Vagina (tissue), 2 donors: ENCODE measurements around the gene ADCY9. TPM values are rescaled to one million over a fixed set of nuclear protein-coding genes. Genes with fewer than 3 reads are reported as not detected.

Source experiments
- DNase-seq, 2 donors: peaks; one replicate each; pipeline ENCODE4 v3.0.0-alpha.2; 2017; ENCODE audit errors: extremely low spot score in 2 of 2
- H3K27ac ChIP-seq: fragments of 200-600 bp; sonication (generic); one replicate; pipeline ENCODE4 v1.5.1; 2019
- H3K27me3 ChIP-seq: fragments of 200-600 bp; sonication (generic); one replicate; pipeline ENCODE4 v1.5.1; 2019
- H3K36me3 ChIP-seq, 2 donors: fragments of 200-600 bp; sonication (generic); one replicate each; pipeline ENCODE4 v1.5.1; 2017 to 2019
- H3K4me1 ChIP-seq: fragments of 200-600 bp; sonication (generic); one replicate; pipeline ENCODE4 v1.5.1; 2019
- H3K4me3 ChIP-seq, 2 donors: fragments of 200-600 bp; sonication (generic); 1 replicate in 1 of 2; 2 replicates in 1 of 2; pipeline ENCODE4 v1.5.1; 2016 to 2019
- H3K9me3 ChIP-seq: fragments of 200-600 bp; sonication (generic); one replicate; pipeline ENCODE4 v1.5.1; 2019
- POLR2A ChIP-seq, 2 donors: fragments of 450-650 bp; IDR thresholded peaks; one replicate each; pipeline ENCODE4 v1.6.1; 2017; ENCODE audit warnings: antibody characterized with exemption in 2 of 2, mild to moderate bottlenecking in 2 of 2, moderate library complexity in 2 of 2
- POLR2AphosphoS5 ChIP-seq, 2 donors: sonication (generic); formaldehyde crosslinking; IDR thresholded peaks; one replicate each; pipeline ENCODE4 v1.9.0; 2017; ENCODE audit warnings: antibody characterized with exemption in 2 of 2, mild to moderate bottlenecking in 2 of 2, low read depth in 1 of 2; ENCODE audit not compliant: insufficient read depth in 1 of 2
- intact Hi-C: fragments of 100-400 bp; cut with DNase I; formaldehyde crosslinking; loops from one replicate; pipeline ENCODE4 v1.15.1; 2023
- total RNA-seq: library from RNA; depleted of rRNA; stranded (reverse); fragments of >200 nt; gene quantifications from one replicate; pipeline ENCODE4 v1.2.3, GENCODE V29; 2016
- TF ChIP-seq, protein P1 (sequence below), 3 experiments: fragments of 450-650 bp in 2 of 3; fragments of 200-600 bp in 1 of 3; sonication (generic) in 1 of 3; IDR thresholded peaks; one replicate each; pipeline ENCODE4 v1.5.1; 2017 to 2019; ENCODE audit warnings: antibody characterized with exemption in 3 of 3, mild to moderate bottlenecking in 2 of 3, moderate library complexity in 2 of 3

ADCY9 gene
- total RNA-seq, 1 donor from 2014 or later: 16.9 TPM

DNA sequence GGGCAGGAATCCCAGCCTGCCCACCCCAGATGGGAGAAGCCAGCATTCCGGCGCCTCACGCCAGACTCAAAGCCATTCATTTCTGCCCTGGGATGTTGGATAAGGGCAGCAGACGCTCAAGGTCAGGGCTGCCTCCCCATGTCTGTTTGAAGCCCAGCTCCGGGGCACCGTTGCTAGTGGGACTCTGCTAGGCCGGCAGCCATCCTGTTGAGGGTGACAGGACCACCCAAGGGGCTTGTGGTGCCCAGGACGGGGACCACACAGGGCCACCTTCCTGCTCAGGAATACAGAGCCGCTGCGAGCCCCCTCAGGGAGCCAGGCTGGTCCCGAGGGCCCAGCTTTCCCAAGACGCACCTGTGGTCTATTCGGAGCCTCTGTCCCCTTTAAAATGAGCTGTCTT is 134.0 kb downstream of the ADCY9 start:
- Histone ChIP-seq H3K4me1 (peaks cover 16% of the 10 kb centered on the region), H3K4me3 (no peak overlapping the region), H3K9me3 (no peaks in the 10 kb centered on the region), H3K36me3 (peaks cover 0 to 7% of the 10 kb centered on the region in 2 donors), H3K27ac (no peak overlapping the region), H3K27me3 (no peaks in the 10 kb centered on the region)
- DNase-seq: no peak
- intact Hi-C loops: no loop called here
- TF ChIP-seq, protein P1, sequence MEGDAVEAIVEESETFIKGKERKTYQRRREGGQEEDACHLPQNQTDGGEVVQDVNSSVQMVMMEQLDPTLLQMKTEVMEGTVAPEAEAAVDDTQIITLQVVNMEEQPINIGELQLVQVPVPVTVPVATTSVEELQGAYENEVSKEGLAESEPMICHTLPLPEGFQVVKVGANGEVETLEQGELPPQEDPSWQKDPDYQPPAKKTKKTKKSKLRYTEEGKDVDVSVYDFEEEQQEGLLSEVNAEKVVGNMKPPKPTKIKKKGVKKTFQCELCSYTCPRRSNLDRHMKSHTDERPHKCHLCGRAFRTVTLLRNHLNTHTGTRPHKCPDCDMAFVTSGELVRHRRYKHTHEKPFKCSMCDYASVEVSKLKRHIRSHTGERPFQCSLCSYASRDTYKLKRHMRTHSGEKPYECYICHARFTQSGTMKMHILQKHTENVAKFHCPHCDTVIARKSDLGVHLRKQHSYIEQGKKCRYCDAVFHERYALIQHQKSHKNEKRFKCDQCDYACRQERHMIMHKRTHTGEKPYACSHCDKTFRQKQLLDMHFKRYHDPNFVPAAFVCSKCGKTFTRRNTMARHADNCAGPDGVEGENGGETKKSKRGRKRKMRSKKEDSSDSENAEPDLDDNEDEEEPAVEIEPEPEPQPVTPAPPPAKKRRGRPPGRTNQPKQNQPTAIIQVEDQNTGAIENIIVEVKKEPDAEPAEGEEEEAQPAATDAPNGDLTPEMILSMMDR (IDR thresholded peaks at IDR 0.05): no peak
- TF ChIP-seq POLR2AphosphoS5 (IDR thresholded peaks at IDR 0.05; ENCODE audit: insufficient read depth in 1 of 2, low read depth in 1 of 2) (no peak), POLR2A (IDR thresholded peaks at IDR 0.05) (no peak)

DNA sequence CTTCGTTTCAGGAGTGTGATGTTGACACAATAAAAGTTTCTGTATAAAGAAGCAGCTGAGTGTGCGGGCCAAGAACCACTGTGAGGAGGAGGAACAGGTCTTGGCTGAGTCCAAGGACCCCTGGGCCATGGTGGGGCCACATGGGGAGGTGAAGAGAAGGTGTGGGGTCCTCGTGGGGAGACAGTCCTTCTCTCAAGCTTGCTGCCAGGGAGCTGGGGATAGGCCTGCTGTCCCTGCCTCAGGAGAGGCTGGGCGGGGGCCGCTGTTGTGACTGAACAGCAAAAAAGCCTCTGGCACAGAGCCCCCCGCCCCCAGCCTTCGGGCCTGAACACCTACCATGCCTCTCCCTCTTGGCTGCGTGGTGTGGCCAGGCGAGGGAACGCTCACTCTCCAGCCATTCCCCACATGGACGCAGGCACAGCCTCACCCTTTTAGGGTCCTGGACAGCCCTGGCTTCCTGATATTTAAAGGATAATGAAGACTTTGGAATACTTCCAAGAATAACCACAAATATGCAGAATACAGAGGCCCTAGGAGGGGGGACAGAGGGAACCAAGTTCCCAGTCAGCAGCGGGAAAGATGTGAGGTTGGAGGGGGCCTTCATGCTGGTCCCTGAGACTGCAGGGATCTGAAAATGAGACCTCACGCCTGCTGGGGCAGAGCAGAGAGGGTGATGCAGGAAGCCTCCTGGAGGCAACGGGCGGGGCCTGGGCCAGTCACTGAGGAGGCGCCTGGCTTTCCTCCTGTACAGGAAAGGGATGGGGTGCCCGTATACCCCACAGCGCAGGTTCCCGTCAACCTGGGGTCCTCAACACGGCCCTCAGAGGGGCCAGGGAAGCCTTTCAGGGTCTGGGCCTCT is 135.8 kb downstream of the ADCY9 start:
- intact Hi-C loops: no loop called here
- DNase-seq: no peak
- H3K27me3 ChIP-seq: no peaks in the 10 kb centered on the region
- TF ChIP-seq POLR2A (IDR thresholded peaks at IDR 0.05) (no peak), POLR2AphosphoS5 (IDR thresholded peaks at IDR 0.05; ENCODE audit: insufficient read depth in 1 of 2, low read depth in 1 of 2) (peak in 1 of 2 donors; percentile 45)
- peaks cover 16% of the 10 kb centered on the region for H3K4me1 ChIP-seq
- H3K4me3 ChIP-seq: no peak overlapping the region
- peak overlapping the region; percentile 67 for H3K27ac ChIP-seq
- H3K36me3 ChIP-seq: peaks cover 0 to 16% of the 10 kb centered on the region in 2 donors
- H3K9me3 ChIP-seq: no peaks in the 10 kb centered on the region

DNA sequence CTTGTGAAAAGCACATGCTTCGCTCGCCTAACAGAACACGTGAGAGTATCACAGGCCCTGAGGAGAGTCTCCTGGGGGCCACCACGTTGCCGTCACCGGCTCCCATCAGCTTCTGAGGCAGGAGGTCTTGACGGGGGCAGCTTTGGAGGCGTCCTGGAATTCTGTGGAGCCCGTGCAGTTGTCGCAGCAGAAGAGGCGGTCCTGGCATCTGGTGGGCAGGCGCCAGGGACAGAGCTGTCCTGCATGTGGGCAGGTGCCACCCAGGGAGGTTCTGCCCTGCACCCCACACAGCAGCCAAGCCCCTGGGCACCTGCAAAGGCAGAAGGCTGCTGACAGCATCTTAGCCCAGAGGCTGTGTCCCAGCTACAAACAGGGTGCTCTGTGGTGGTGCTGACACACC is 136.7 kb downstream of the ADCY9 start:
- Histone ChIP-seq H3K4me1 (peaks cover 16% of the 10 kb centered on the region), H3K4me3 (no peak overlapping the region), H3K27me3 (no peaks in the 10 kb centered on the region), H3K9me3 (no peaks in the 10 kb centered on the region), H3K27ac (no peak overlapping the region), H3K36me3 (peaks cover 0 to 16% of the 10 kb centered on the region in 2 donors)
- intact Hi-C loops: no loop called here
- DNase-seq: no peak
- TF ChIP-seq POLR2AphosphoS5 (IDR thresholded peaks at IDR 0.05; ENCODE audit: insufficient read depth in 1 of 2, low read depth in 1 of 2) (no peak), POLR2A (IDR thresholded peaks at IDR 0.05) (no peak)
- TF ChIP-seq, protein P1 (IDR thresholded peaks at IDR 0.05): no peak

DNA sequence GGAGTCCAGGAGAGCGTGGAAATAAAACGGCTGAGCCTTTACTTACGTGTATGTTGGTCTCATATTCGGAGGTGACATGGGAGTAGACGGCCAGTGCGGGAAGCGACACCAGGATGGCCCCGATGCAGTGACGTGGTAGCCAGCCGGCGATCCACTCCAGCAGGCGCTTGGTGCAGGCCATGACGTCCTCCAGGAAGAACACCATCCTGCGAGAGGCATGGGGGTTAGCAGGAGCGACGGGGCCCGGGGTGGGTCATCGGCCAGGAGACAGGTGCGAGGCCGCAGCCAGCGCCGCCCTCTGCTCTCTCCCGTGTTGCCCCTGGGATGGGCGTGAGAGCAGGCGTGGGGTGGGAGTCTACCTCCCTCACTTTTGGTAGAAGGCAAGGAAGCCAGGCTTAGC is 137.2 kb downstream of the ADCY9 start:
- peaks cover 0 to 16% of the 10 kb centered on the region in 2 donors for H3K36me3 ChIP-seq
- H3K27ac ChIP-seq: no peak overlapping the region
- no peak for TF ChIP-seq POLR2AphosphoS5 (IDR thresholded peaks at IDR 0.05; ENCODE audit: insufficient read depth in 1 of 2, low read depth in 1 of 2)
- no peak for TF ChIP-seq POLR2A (IDR thresholded peaks at IDR 0.05)
- TF ChIP-seq, protein P1 (IDR thresholded peaks at IDR 0.05): no peak
- no peaks in the 10 kb centered on the region for H3K9me3 ChIP-seq
- H3K4me1 ChIP-seq: peaks cover 16% of the 10 kb centered on the region
- DNase-seq: no peak
- H3K4me3 ChIP-seq: no peak overlapping the region
- intact Hi-C loops: no loop called here
- H3K27me3 ChIP-seq: no peaks in the 10 kb centered on the region

DNA sequence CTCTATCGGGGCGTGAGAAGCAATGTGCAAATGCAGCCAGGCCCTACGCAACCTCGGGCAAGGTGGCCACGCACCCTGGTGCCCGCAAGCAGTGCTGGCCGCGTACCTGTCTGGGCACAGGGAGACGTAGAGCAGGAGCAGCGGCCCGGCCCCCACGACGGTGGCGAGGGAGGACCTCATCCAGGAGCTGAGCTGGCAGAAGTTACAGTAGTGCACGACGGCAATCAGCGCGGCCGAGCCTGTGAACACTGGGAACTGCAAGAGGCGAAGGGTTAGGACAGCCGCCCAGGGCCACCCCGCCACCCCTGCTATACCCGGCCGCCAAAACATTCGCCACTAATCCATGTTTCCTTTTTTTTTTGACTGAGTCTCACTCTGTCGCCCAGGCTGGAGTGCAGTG is 138.9 kb downstream of the ADCY9 start:
- Histone ChIP-seq H3K36me3 (peaks cover 0 to 16% of the 10 kb centered on the region in 2 donors), H3K9me3 (no peaks in the 10 kb centered on the region), H3K27ac (no peak overlapping the region), H3K27me3 (no peaks in the 10 kb centered on the region), H3K4me1 (peaks cover 16% of the 10 kb centered on the region), H3K4me3 (no peak overlapping the region)
- intact Hi-C loops: no loop called here
- DNase-seq: no peak
- TF ChIP-seq POLR2A (IDR thresholded peaks at IDR 0.05) (no peak), POLR2AphosphoS5 (IDR thresholded peaks at IDR 0.05; ENCODE audit: insufficient read depth in 1 of 2, low read depth in 1 of 2) (no peak)
- TF ChIP-seq, protein P1 (IDR thresholded peaks at IDR 0.05): no peak
